ENCODE measurements around the gene PPM1E.
A peak's percentile ranks its signal among the peaks of the same experiment; 100 is the strongest.
"Not testable (repeated sequence)": the region's sequence is repeated elsewhere in the genome, so short reads cannot be mapped to it uniquely, and the experiment has no call there.

The PPM1E gene

GRCh38 chr17:58840820-58841612 lies 85.4 kb downstream of the PPM1E start:
- DNase-seq (ENCODE audit: low read depth) = no peak

- not testable (repeated sequence) for DNase-seq (ENCODE audit: low read depth)
These were observed 90.8 kb downstream of the PPM1E start for GRCh38 chr17:58846413-58846812.

DNA sequence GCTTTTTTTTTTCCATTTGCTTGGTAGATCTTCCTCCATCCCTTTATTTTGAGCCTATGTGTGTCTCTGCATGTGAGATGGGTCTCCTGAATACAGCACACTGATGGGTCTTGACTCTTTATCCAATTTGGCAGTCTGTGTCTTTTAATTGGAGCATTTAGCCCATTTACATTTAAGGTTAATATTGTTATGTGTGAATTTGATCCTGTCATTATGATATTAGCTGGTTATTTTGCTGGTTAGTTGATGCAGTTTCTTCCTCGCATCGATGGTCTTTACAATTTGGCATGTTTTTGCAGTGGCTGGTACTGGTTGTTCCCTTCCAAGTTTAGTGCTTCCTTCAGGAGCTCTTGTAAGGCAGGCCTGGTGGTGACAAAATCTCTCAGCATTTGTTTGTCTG lies 94.5 kb downstream of the PPM1E start:
- DNase-seq (ENCODE audit: low read depth) = not testable (repeated sequence)

DNA sequence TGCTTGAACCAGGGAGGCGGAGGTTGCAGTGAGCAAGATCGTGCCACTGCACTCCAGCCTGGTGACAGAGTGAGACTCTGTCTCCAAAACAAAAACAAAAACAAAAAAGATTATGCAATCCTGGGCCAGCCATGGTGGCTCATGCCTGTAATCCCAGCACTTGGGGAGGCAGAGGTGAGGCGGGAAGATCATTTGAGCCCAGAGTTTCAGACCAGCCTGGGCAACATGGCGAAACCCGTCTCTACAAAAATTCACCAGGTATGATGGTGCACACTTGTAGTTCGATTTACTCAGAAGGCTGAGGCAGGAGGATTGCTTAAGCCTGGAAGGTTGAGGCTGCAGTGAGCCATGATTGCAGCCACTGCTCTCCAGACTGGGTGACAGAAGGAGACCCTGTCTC lies 109.6 kb downstream of the PPM1E start:
- DNase-seq (ENCODE audit: low read depth) = no peak

DNA sequence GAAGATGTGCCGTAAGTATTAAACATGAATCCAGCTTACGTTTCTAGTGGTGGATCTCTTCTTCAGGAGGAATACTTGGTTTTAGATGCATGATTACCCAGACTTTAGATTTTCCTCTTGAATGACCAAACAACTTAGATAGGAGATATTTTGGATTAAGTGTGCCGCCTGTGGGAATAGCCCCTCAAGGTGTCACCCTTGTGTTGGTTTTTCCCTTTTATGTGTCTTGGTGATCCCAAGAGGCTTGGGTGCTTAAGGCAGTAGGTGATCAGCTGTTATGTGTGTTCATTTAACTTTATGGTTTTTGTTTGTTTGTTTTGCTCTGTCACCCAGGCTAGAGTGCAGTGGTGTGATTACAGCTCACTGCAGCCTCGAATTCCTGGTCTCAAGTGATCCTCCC lies 115.1 kb downstream of the PPM1E start:
- DNase-seq (ENCODE audit: low read depth) = no peak

- no peak for DNase-seq (ENCODE audit: low read depth)
These were observed 118.3 kb downstream of the PPM1E start for GRCh38 chr17:58873926-58874325.

- DNase-seq (ENCODE audit: low read depth) = no peak
These were observed 119.6 kb downstream of the PPM1E start for GRCh38 chr17:58875261-58875660.

DNA sequence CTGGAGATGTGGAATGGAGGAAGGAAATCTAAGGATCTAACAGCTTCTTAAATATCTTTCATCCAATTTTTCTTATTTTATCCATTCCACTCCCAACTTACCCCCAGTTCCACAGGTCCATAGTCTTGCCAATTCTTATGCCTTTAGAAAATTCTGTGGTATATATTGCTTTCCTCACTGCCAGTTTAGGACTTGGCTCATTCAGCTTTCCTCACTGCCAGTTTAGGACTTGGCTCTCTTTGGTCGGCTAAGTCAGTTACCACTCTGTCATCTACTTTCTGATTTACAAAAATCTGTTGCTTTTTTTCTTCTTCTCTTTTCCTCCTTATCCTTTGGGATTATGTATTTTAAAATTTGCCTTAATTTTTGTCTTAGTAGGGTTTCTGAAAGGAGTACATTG lies 128.5 kb downstream of the PPM1E start:
- no peak for DNase-seq (ENCODE audit: low read depth)

DNA sequence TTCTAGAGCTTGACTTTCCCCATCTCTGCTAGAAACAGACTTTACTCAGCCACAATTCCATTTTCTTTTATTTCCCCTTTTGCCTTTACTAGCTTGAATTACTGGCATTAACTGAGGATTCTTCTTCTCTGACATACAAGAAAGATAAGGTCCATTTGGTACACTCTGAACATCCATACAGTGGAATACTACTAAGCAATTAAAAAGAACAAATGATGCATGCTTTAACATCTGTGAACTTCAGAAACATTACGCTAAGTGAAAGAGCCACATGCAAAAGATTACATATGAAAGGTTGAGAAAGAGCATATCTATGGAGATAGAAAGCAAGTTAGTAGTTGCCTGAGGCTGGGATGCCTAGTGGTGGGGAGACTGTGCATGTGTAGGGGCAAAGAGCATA lies 130.9 kb downstream of the PPM1E start:
- no peak for DNase-seq (ENCODE audit: low read depth)

- no peak for DNase-seq (ENCODE audit: low read depth)
These were observed 134.3 kb downstream of the PPM1E start for GRCh38 chr17:58889928-58890327.

GRCh38 chr17:58899191-58899590 lies 143.5 kb downstream of the PPM1E start:
- no peak for DNase-seq (ENCODE audit: low read depth)

GRCh38 chr17:58902322-58902721 lies 146.7 kb downstream of the PPM1E start:
- DNase-seq (ENCODE audit: low read depth) = no peak

DNA sequence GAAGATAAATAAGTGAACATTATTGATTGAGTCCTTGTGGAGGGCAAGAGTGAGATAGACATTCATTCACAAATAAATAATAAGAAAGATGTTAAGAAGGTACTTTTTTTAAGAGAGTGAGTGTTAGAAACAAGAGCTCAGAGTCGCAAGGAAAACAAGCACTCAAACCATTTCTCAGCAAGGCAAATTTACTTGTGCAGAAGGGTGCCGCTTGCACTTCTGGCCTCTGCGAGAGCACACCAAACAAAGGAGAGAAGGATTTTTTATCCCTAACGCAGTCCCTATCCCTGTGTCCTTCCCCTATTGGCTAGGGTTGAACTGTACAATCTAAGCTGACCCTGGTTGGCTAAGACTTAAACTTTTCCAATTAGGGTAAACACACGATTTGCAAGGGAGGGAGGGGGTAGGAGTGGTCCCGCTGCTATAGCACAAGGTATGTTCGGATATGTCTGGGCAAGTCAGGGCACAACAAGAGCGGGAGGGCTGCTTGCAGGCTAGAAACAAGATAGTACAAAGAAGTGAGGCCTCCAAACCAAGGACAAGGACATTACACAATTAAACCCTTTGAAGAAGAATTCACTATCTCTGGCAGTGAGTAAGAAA lies 156.2 kb downstream of the PPM1E start:
- no peak for DNase-seq (ENCODE audit: low read depth)

- DNase-seq (ENCODE audit: low read depth) = no peak
These were observed 157.9 kb downstream of the PPM1E start for GRCh38 chr17:58913552-58913951.

DNA sequence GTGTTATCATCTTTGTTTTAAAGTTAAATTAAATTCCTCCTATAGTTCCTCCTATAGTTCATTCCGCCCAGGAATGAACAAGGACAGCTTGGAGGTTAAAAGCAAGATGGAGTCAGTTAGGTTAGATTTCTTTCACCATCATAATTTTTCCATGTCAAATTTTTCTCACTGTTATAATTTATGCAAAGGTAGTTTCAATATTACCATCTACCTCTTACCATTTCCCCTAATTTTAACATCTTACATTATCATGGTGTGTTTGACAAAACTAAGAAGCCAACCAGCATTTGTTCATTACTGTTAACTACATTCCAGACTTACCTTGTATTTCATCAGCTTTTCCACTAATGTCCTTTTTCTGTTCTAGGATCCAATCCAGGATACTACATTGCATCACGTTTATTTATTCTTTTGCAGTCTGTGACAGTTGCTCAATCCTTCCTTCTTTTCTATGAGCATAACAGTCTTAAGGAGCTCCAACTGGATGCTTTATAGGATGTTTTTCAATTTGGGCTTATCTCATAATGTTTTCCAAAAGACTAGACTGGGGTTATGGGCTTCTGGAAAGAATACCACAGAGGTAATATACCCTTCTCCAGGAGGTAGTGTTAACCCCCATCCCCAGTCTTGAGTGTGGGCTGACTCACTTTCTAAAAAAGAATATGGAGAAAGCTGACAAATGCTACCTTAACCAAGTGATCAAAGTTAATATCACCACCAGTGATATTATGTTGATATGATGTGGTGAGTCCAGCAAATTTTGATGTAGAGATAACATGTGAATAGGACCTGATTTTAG lies 158.5 kb downstream of the PPM1E start:
- DNase-seq (ENCODE audit: low read depth) = peak; percentile 7

- no peak for DNase-seq (ENCODE audit: low read depth)
These were observed 161.6 kb downstream of the PPM1E start for GRCh38 chr17:58917228-58917627.

DNA sequence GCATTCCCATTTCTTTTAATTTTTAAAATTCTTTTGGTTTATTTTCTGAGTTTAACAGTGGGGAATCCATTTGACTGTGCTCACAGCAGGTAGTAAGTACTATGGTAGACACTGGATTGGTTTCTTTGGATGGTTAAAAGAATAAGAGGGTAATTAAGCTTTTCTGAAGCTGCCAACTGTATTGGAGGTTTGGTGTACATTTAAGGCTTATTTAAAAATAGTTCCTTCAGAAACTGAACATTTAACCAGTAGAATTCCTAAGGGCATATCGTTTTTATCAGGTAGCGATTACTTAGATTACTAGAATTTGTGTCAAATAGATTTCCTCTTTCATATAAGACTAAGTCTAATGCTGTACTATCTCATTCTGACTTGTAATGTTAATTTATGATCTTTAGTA lies 162.4 kb downstream of the PPM1E start:
- DNase-seq (ENCODE audit: low read depth) = no peak

DNA sequence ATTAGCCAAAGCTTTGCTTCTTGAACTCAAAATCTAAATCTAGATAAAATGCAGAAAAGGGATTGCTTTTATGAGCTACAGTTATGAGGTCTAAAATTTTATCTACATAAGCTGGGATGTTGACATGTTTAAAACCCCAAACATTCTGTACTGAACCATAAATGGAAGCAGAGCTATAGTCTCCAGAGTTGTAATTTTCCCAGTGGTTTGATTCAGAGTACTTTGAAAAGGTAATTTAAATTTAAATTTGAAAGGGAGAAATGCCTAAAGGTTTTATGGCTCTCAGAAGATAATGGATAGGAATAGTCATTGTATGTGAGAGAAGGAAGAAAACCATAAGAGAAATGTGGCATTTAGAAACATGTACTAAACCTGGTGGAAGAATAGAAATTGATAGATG lies 163.2 kb downstream of the PPM1E start:
- DNase-seq (ENCODE audit: low read depth) = no peak

GRCh38 chr17:58920773-58921172 lies 165.1 kb downstream of the PPM1E start:
- no peak for DNase-seq (ENCODE audit: low read depth)

DNA sequence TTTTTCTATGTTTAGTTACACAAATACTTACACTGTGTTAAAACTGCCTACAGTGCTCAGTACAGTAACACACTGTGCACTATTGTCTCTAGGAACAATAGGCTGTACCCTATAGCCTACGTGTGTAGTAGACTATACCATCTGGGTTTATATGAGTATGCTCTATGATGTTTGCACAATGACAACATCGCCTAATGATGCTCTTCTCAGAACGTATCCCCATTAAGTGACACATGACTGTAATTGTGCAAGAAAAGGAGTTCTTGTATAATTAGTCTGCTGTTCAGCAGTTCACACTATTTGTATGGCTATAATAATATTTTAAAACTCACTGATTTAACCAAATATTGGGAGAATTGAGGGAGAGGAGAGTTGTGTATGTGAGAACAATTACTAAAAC lies 177.3 kb downstream of the PPM1E start:
- no peak for DNase-seq (ENCODE audit: low read depth)

- no peak for DNase-seq (ENCODE audit: low read depth)
These were observed 180.6 kb downstream of the PPM1E start for GRCh38 chr17:58936295-58936694.

GRCh38 chr17:58944166-58944565 lies 188.5 kb downstream of the PPM1E start:
- no peak for DNase-seq (ENCODE audit: low read depth)

DNA sequence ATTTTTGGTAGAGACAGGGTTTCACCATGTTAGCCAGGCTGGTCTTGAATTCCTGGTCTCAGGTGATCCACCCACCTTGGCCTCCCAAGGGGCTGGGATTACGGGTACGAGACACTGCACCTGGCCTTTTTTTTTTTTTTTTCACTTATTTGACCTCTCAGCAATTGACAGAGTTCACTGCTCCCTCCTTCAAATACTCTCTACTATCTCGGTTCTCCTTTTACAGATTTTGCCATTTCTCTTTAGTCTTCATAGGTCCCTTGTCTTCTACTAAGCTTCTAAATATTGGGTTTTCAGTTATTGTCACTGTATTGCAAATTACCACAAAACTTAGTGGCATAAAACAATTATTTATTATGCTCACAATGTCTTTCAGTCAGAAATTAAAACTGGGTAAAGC lies 191.8 kb downstream of the PPM1E start:
- no peak for DNase-seq (ENCODE audit: low read depth)

All from GM04504 (cell line).